NT2/D1 (cell line): ENCODE measurements around the gene ARHGAP42.
"Not testable (repeated sequence)": the region's sequence is repeated elsewhere in the genome, so short reads cannot be mapped to it uniquely, and the experiment has no call there.

Experiments used
- DNase-seq: peaks from one replicate; pipeline ENCODE4 v3.0.0-alpha.2; 2011; ENCODE audit warnings: low read depth, low spot score
- H3K27me3 ChIP-seq: 2 replicates; pipeline ENCODE4 v1.6.0; 2011; ENCODE audit warnings: mild to moderate bottlenecking; ENCODE audit not compliant: insufficient read length, insufficient read depth
- H3K36me3 ChIP-seq: 2 replicates; pipeline ENCODE4 v1.6.1; 2011; ENCODE audit warnings: mild to moderate bottlenecking, low read length, mixed read lengths; ENCODE audit not compliant: insufficient read depth, insufficient read length
- H3K4me1 ChIP-seq: 2 replicates; pipeline ENCODE4 v1.5.1; 2011; ENCODE audit not compliant: insufficient read depth, insufficient read length
- H3K4me3 ChIP-seq: 2 replicates; pipeline ENCODE4 v1.5.1; 2011; ENCODE audit warnings: low read depth; ENCODE audit not compliant: insufficient read length
- H3K9ac ChIP-seq: 2 replicates; pipeline ENCODE4 v1.6.0; 2011; ENCODE audit warnings: low read depth; ENCODE audit not compliant: insufficient read length
- H3K9me3 ChIP-seq: 2 replicates; pipeline ENCODE4 v1.5.1; 2011; ENCODE audit warnings: mild to moderate bottlenecking, low read length; ENCODE audit not compliant: insufficient read depth
- SUZ12 ChIP-seq: IDR thresholded peaks from 2 replicates; pipeline ENCODE4 v1.6.1; 2011; ENCODE audit not compliant: insufficient read length, insufficient read depth; ENCODE audit errors: extremely low read depth
- YY1 ChIP-seq: IDR thresholded peaks from 2 replicates; pipeline ENCODE4 v1.6.1; 2011; ENCODE audit not compliant: insufficient read length, insufficient read depth
- ZNF274 ChIP-seq: IDR thresholded peaks from 2 replicates; pipeline ENCODE4 v1.6.1; 2011; ENCODE audit warnings: mild to moderate bottlenecking, low read depth, low read length

Gene ARHGAP42

GRCh38 chr11:100646545-100646944 lies 40.5 kb upstream of the ARHGAP42 start:
- Histone ChIP-seq H3K9ac (no peak overlapping the region), H3K9me3 (no peaks in the 10 kb centered on the region), H3K36me3 (no peaks in the 10 kb centered on the region), H3K4me1 (no peaks in the 10 kb centered on the region), H3K27me3 (no peaks in the 10 kb centered on the region), H3K4me3 (no peak overlapping the region)
- no peak for DNase-seq
- TF ChIP-seq SUZ12: no peak

- H3K9me3 ChIP-seq: no peaks in the 10 kb centered on the region
- no peaks in the 10 kb centered on the region for H3K27me3 ChIP-seq
- no peak overlapping the region for H3K4me3 ChIP-seq
- H3K4me1 ChIP-seq: no peaks in the 10 kb centered on the region
- DNase-seq: peak; percentile 43
- no peaks in the 10 kb centered on the region for H3K36me3 ChIP-seq
- H3K9ac ChIP-seq: no peak overlapping the region
- TF ChIP-seq SUZ12: no peak
- no peak for TF ChIP-seq ZNF274
- no peak for TF ChIP-seq YY1
Observed at GRCh38 chr11:100647861-100648260, 39.2 kb upstream of the ARHGAP42 start.

GRCh38 chr11:100663583-100663982 lies 23.5 kb upstream of the ARHGAP42 start:
- TF ChIP-seq YY1: no peak
- no peak overlapping the region for H3K4me3 ChIP-seq
- no peaks in the 10 kb centered on the region for H3K9me3 ChIP-seq

GRCh38 chr11:100663996-100664395 lies 23.1 kb upstream of the ARHGAP42 start:
- H3K36me3 ChIP-seq: no peaks in the 10 kb centered on the region
- no peak overlapping the region for H3K4me3 ChIP-seq
- H3K27me3 ChIP-seq: no peaks in the 10 kb centered on the region
- H3K4me1 ChIP-seq: no peaks in the 10 kb centered on the region
- no peak overlapping the region for H3K9ac ChIP-seq
- TF ChIP-seq SUZ12 (no peak), ZNF274 (no peak)
- H3K9me3 ChIP-seq: no peaks in the 10 kb centered on the region
- no peak for DNase-seq

More at GRCh38 chr11:100663583-100663982, 23.5 kb upstream of the ARHGAP42 start:
- Histone ChIP-seq H3K27me3 (no peaks in the 10 kb centered on the region), H3K9ac (no peak overlapping the region), H3K36me3 (no peaks in the 10 kb centered on the region), H3K4me1 (no peaks in the 10 kb centered on the region)
- no peak for DNase-seq

- not testable (repeated sequence) for H3K27me3 ChIP-seq, H3K4me1 ChIP-seq, DNase-seq, H3K36me3 ChIP-seq, H3K4me3 ChIP-seq, H3K9ac ChIP-seq, H3K9me3 ChIP-seq
Observed at GRCh38 chr11:100666816-100667215, 20.3 kb upstream of the ARHGAP42 start.

- no peaks in the 10 kb centered on the region for H3K27me3 ChIP-seq
- DNase-seq: no peak
- 0 out of 2 replicates have a peak, but pooled peaks cover 4% of the 10 kb centered on the region for H3K9me3 ChIP-seq
- H3K9ac ChIP-seq: no peak overlapping the region
- TF ChIP-seq ZNF274 (no peak), YY1 (no peak), SUZ12 (no peak)
- no peaks in the 10 kb centered on the region for H3K36me3 ChIP-seq
- H3K4me1 ChIP-seq: no peaks in the 10 kb centered on the region
- H3K4me3 ChIP-seq: no peak overlapping the region
Observed at GRCh38 chr11:100667449-100667848, 19.6 kb upstream of the ARHGAP42 start.

DNA sequence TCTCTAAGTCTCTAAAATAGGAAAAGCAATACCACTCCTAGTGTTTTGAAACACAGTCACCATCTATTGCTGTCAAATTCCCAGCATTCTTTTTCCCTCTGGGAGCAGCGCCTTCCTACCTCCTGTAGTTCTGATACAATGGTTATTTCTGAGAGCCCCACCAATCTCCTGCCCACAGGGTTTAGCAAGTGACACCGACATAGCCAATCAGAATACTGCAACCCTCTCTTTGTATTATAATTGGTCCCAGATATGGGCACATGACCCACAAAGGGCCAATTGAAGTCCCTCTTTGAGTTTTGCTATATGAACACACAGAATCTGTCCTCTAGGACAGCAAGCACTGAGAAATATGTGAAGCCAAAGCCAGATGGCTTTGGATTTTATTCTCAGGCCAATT lies 16.9 kb upstream of the ARHGAP42 start:
- Histone ChIP-seq H3K27me3 (no peaks in the 10 kb centered on the region), H3K9me3 (0 out of 2 replicates have a peak, but pooled peaks cover 4% of the 10 kb centered on the region), H3K9ac (no peak overlapping the region), H3K4me1 (no peaks in the 10 kb centered on the region), H3K36me3 (no peaks in the 10 kb centered on the region), H3K4me3 (no peak overlapping the region)
- TF ChIP-seq ZNF274 (no peak), SUZ12 (no peak), YY1 (no peak)
- no peak for DNase-seq

DNA sequence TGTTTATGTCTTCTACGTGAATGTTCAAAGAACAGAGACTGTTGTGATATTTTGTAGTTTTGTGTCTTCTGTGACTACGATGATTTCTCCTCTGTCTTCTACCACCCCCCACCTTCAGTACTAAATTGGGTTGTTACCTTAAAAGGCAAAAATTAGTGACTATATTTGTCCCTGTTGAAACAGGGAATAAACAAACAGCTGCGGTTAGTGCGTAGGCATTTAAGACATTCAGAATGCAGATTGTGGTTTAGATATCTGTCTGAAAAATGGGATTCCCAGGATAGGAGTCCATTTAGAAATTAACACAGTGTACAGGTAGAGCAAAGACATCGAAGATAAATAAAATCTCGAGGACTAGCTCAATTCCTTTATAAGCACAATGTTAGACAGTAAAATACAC lies 15.6 kb upstream of the ARHGAP42 start:
- H3K36me3 ChIP-seq: no peaks in the 10 kb centered on the region
- no peak overlapping the region for H3K9ac ChIP-seq
- H3K9me3 ChIP-seq: 0 out of 2 replicates have a peak, but pooled peaks cover 4% of the 10 kb centered on the region
- TF ChIP-seq YY1 (no peak), ZNF274 (no peak), SUZ12 (no peak)
- H3K4me3 ChIP-seq: no peak overlapping the region
- no peaks in the 10 kb centered on the region for H3K4me1 ChIP-seq
- no peak for DNase-seq
- H3K27me3 ChIP-seq: no peaks in the 10 kb centered on the region
